ENCODE measurements around the gene KMT5C.

Gene KMT5C

DNA sequence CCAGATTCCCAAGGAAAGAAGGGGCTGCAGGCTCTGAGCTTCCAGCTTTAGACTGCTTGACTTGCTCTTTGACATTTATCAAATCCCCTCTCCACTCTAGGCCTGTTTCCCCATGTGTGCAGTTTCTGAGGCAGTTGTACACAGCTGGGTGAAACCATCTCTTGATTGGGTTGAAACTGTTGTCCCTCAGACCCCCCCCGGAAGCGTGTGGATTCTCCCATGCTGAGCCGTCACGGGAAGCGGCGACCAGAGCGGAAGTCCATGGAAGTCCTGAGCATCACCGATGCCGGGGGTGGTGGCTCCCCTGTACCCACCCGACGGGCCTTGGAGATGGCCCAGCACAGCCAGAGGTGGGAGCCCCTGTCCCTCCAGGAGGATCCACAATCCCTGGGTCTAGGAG is 36.2 kb upstream of the KMT5C start:
- in situ Hi-C loops (cut with MboI; ENCODE audit: low sequenced_read_pairs, unreplicated experiment) = no loop called here
- TF ChIP-seq, protein P1, sequence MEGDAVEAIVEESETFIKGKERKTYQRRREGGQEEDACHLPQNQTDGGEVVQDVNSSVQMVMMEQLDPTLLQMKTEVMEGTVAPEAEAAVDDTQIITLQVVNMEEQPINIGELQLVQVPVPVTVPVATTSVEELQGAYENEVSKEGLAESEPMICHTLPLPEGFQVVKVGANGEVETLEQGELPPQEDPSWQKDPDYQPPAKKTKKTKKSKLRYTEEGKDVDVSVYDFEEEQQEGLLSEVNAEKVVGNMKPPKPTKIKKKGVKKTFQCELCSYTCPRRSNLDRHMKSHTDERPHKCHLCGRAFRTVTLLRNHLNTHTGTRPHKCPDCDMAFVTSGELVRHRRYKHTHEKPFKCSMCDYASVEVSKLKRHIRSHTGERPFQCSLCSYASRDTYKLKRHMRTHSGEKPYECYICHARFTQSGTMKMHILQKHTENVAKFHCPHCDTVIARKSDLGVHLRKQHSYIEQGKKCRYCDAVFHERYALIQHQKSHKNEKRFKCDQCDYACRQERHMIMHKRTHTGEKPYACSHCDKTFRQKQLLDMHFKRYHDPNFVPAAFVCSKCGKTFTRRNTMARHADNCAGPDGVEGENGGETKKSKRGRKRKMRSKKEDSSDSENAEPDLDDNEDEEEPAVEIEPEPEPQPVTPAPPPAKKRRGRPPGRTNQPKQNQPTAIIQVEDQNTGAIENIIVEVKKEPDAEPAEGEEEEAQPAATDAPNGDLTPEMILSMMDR (IDR thresholded peaks at IDR 0.05; ENCODE audit: borderline replicate concordance, control extremely low read depth, extremely low read depth, insufficient read depth, missing control alignments) = no peak
- DNase-seq (ENCODE audit: low spot score) = no peak

DNA sequence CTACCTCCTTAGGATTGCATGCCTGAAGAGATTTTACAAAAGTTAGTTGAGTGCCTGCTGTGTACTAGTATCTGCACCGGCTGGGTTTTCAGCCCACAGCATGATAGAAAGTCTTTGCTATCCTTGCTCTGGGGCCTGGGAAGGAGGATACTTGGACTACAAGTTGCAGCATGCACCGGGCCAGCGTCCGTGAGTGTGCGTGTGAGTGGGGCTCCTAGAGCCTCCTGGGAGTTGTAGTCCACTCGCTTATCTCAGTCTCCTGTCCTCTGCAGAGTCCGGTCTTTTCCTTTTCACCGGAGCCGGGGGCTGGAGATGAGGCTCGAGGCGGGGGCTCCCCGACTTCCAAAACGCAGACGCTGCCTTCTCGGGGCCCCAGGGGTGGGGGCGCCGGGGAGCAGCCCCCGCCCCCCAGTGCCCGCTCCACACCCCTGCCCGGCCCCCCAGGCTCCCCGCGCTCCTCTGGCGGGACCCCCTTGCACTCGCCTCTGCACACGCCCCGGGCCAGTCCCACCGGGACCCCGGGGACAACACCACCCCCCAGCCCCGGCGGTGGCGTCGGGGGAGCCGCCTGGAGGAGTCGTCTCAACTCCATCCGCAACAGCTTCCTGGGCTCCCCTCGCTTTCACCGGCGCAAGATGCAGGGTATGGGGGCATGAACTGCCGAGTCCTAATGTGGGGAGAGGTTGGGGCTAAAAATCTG is 35.2 kb upstream of the KMT5C start:
- in situ Hi-C loops (cut with MboI; ENCODE audit: low sequenced_read_pairs, unreplicated experiment) = no loop called here

DNA sequence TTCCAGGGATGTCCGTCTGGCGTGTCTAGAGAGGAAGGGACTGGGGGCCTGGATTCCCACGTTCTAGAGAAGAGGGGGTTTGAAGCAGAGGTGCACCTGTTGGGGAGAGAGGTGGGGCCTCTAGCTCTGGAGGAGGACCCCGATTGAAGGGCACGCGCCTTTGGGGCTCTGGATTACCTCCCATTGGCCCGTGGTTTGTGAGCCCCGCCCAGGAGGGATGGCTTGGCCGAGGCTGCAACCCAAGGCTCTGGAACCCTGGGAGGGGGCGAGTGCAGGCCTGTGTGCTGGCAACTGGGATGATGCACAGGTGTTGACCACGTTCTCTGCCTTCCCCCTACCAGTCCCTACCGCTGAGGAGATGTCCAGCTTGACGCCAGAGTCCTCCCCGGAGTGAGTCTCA is 34.7 kb upstream of the KMT5C start:
- in situ Hi-C loops (cut with MboI; ENCODE audit: low sequenced_read_pairs, unreplicated experiment) = no loop called here
- TF ChIP-seq, protein P1 (IDR thresholded peaks at IDR 0.05; ENCODE audit: borderline replicate concordance, control extremely low read depth, extremely low read depth, insufficient read depth, missing control alignments) = no peak
- DNase-seq (ENCODE audit: low spot score) = no peak

More for the DNA sequence above, 35.2 kb upstream of the KMT5C start:
- TF ChIP-seq, protein P1 (IDR thresholded peaks at IDR 0.05; ENCODE audit: borderline replicate concordance, control extremely low read depth, extremely low read depth, insufficient read depth, missing control alignments) = no peak
- DNase-seq (ENCODE audit: low spot score) = peak; percentile 76

DNA sequence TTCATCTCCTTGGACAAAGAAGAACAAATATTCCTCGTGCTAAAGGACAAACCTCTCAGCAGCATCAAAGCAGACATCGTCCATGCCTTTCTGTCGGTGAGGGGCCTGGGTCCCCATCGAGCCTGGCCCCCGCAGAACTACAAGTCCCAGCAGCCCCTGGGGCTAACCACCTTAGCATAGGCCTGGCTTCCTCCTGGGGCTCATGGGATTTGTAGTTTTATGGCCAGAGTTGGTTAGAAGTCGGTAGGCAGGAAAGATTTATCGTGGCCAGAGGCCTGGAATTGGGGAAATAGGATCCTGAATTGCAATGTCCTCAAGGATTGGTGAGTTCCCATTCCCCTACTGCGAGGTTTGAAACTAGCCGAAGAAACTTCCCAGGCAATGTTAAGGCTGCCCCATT is 34.2 kb upstream of the KMT5C start:
- TF ChIP-seq, protein P1 (IDR thresholded peaks at IDR 0.05; ENCODE audit: borderline replicate concordance, control extremely low read depth, extremely low read depth, insufficient read depth, missing control alignments) = no peak
- peak; percentile 77 for DNase-seq (ENCODE audit: low spot score)
- in situ Hi-C loops (cut with MboI; ENCODE audit: low sequenced_read_pairs, unreplicated experiment) = no loop called here

DNA sequence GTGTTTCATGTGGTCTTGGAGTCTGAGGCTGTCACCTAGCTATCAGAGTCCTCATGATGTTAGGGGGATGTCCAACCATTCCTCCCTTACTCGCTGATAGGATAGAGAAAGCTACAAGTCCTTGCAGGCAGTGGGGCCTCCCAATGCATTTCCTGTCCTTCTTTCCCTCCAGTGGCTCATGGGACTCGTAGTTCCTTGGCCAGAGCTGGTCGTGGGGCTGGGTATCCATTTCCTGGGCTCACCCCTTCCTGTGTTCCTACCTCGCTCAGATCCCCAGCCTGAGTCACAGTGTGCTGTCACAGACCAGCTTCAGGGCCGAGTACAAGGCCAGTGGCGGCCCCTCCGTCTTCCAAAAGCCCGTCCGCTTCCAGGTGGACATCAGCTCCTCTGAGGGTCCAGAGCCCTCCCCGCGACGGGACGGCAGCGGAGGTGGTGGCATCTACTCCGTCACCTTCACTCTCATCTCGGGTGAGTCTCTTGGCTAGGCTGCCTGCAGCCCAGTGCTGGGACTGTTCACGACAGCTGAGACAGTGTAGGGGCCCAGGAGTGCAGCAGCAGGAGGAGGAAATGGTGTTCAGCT is 33.6 kb upstream of the KMT5C start:
- in situ Hi-C loops (cut with MboI; ENCODE audit: low sequenced_read_pairs, unreplicated experiment) = no loop called here
- TF ChIP-seq, protein P1 (IDR thresholded peaks at IDR 0.05; ENCODE audit: borderline replicate concordance, control extremely low read depth, extremely low read depth, insufficient read depth, missing control alignments) = no peak
- no peak for DNase-seq (ENCODE audit: low spot score)

DNA sequence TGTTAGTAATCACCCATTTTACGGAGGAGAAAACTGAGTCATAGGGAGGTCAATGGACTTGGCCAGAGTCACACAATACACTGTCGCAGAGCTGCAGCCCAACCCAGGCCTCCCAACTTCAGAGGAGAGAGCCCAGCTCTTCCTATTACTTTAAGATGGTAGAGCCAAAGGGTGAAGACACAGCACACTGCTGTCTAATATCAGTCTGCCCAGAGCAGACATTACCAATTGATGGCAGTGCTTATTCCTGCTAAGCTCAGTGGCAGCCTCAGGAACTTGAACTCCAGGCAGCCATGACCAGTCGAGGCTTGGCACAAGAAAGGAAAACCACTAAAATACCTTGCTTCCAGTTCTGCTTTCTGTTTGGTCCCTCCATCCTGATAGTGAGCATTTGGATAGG is 33.0 kb upstream of the KMT5C start:
- DNase-seq (ENCODE audit: low spot score) = no peak
- in situ Hi-C loops (cut with MboI; ENCODE audit: low sequenced_read_pairs, unreplicated experiment) = no loop called here
- TF ChIP-seq, protein P1 (IDR thresholded peaks at IDR 0.05; ENCODE audit: borderline replicate concordance, control extremely low read depth, extremely low read depth, insufficient read depth, missing control alignments) = no peak
